GM12878 (cell line): Measurements from ENCODE around the gene SHB.

Experiments
- CBFB ChIP-seq: IDR thresholded peaks from 2 replicates; pipeline ENCODE4 v1.6.1; 2016; ENCODE audit warnings: antibody characterized with exemption, low read depth
- CHD2 ChIP-seq: IDR thresholded peaks from 2 replicates; pipeline ENCODE4 v1.6.1; 2011; ENCODE audit warnings: low read depth, low read length, improper control_type of control experiment, borderline replicate concordance
- CTCF ChIP-seq, 3 experiments: IDR thresholded peaks in 2 of 3; conservative IDR thresholded peaks in 1 of 3; 2 replicates each; pipeline ENCODE4 v1.5.1; 2011; ENCODE audit warnings: low read depth in 3 of 3, low read length in 3 of 3, mild to moderate bottlenecking in 3 of 3, control low read depth in 2 of 3, moderate library complexity in 2 of 3, inconsistent platforms in 1 of 3, mixed read lengths in 1 of 3; ENCODE audit not compliant: control insufficient read depth in 2 of 3, insufficient read depth in 1 of 3; ENCODE audit errors: extremely low read depth in 1 of 3
- EGR1 ChIP-seq, 2 experiments: IDR thresholded peaks; 1 replicate in 1 of 2; 2 replicates in 1 of 2; pipeline ENCODE4 v1.6.1; 2011 to 2012; ENCODE audit warnings: low read depth in 2 of 2, low read length in 2 of 2, borderline replicate concordance in 1 of 2, mild to moderate bottlenecking in 1 of 2, moderate library complexity in 1 of 2
- EZH2 ChIP-seq: IDR thresholded peaks from 2 replicates; pipeline ENCODE4 v1.6.1; 2012; ENCODE audit warnings: low read depth, mild to moderate bottlenecking, control low read depth, inconsistent platforms, low read length, borderline replicate concordance; ENCODE audit not compliant: control insufficient read depth
- MEF2B ChIP-seq: fragments of 450-650 bp; IDR thresholded peaks from 2 replicates; pipeline ENCODE4 v1.6.1; 2018; ENCODE audit warnings: mild to moderate bottlenecking, moderate library complexity; ENCODE audit not compliant: partially characterized antibody, poor library complexity, severe bottlenecking
- MYB ChIP-seq: fragments of 150-350 bp; IDR thresholded peaks from 2 replicates; pipeline ENCODE4 v1.6.1; 2014; ENCODE audit warnings: mild to moderate bottlenecking, low read depth, low read length, borderline replicate concordance
- POLR2A ChIP-seq: IDR thresholded peaks from 2 replicates; pipeline ENCODE4 v1.6.1; 2011; ENCODE audit warnings: low read depth, mild to moderate bottlenecking, low read length
- POLR2AphosphoS5 ChIP-seq: IDR thresholded peaks from 2 replicates; pipeline ENCODE4 v1.6.1; 2011; ENCODE audit warnings: mild to moderate bottlenecking, low read length, inconsistent platforms
- RELA ChIP-seq: fragments of 450-650 bp; IDR thresholded peaks from 2 replicates; pipeline ENCODE4 v1.8.0; 2014; ENCODE audit warnings: borderline replicate concordance; ENCODE audit not compliant: partially characterized antibody
- SMAD1 ChIP-seq: fragments of 450-650 bp; IDR thresholded peaks from 2 replicates; pipeline ENCODE4 v1.6.1; 2018; ENCODE audit warnings: mild to moderate bottlenecking, low read depth; ENCODE audit not compliant: partially characterized antibody
- TF ChIP-seq, protein P1 (sequence below): fragments of 150-350 bp; IDR thresholded peaks from 2 replicates; pipeline ENCODE4 v1.6.1; 2016; ENCODE audit warnings: low read depth, low read length

DNA sequence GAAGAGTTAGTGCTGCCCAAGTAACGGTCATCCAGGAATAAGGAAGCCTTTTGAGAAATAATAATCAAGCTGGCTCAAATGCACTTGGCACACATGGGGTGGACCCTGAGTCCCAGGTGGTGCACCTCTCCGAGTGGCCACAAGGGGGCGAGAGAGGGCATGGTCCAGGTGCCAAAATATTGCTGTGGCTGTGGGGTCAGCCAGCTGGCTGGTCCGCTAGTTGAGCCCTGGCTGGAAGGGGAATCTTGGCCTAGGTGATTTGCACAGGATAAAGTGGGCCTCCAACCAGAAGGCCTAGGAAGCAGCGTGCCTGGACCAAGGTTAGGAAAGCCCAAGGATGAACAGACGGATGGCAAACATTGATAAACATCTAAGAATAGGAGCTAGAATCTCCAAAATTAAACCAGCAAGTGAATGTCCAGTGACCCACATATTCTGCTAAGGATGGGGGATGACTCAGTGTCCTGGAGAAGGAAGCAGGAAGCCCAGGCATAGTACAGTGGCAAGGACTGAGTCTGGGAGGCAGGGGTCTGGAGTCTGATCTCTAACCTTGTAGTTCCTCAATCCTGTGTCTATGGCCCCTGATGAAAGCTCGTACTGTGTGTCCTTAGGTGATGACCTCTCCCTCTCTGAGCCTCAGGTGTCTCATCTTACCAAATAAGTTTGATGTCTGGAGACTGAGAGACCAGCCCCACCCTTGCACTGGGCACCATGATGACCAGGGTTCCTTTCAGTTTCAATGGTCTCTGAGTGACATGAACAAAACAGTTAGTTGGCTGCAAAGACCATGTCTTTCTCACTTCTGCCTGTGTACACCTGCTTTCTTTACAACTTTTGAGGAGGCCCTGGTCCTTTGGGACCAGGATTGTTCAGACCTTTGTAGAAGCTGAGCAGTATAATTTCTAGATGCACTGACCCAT, 19.2 kb upstream of the SHB start:
- TF ChIP-seq CTCF (IDR thresholded peaks at IDR 0.05 in 2 of 3, conservative IDR thresholded peaks at IDR 0.05 in 1 of 3; ENCODE audit: control insufficient read depth in 2 of 3, extremely low read depth in 1 of 3, insufficient read depth in 1 of 3, low read depth in 3 of 3, low read length in 3 of 3) (peak; percentile 86 to 98 (median 97)), EGR1 (IDR thresholded peaks at IDR 0.05; ENCODE audit: borderline replicate concordance in 1 of 2, low read depth in 2 of 2, low read length in 2 of 2) (no peak), CBFB (no peak), RELA (no peak), MEF2B (peak; percentile 61), POLR2A (no peak), EZH2 (no peak), POLR2AphosphoS5 (no peak), CHD2 (no peak), SMAD1 (no peak), MYB (no peak)
- TF ChIP-seq, protein P1, sequence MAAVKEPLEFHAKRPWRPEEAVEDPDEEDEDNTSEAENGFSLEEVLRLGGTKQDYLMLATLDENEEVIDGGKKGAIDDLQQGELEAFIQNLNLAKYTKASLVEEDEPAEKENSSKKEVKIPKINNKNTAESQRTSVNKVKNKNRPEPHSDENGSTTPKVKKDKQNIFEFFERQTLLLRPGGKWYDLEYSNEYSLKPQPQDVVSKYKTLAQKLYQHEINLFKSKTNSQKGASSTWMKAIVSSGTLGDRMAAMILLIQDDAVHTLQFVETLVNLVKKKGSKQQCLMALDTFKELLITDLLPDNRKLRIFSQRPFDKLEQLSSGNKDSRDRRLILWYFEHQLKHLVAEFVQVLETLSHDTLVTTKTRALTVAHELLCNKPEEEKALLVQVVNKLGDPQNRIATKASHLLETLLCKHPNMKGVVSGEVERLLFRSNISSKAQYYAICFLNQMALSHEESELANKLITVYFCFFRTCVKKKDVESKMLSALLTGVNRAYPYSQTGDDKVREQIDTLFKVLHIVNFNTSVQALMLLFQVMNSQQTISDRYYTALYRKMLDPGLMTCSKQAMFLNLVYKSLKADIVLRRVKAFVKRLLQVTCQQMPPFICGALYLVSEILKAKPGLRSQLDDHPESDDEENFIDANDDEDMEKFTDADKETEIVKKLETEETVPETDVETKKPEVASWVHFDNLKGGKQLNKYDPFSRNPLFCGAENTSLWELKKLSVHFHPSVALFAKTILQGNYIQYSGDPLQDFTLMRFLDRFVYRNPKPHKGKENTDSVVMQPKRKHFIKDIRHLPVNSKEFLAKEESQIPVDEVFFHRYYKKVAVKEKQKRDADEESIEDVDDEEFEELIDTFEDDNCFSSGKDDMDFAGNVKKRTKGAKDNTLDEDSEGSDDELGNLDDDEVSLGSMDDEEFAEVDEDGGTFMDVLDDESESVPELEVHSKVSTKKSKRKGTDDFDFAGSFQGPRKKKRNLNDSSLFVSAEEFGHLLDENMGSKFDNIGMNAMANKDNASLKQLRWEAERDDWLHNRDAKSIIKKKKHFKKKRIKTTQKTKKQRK: no peak
